ENCODE measurements around the gene OSCAR. TPM values are rescaled to one million over a fixed set of nuclear protein-coding genes. Genes with fewer than 3 reads are reported as not detected.
"Not testable (repeated sequence)": the region's sequence is repeated elsewhere in the genome, so short reads cannot be mapped to it uniquely, and the experiment has no call there.

Gene OSCAR
- total RNA-seq, 1 donor from 2014 or later = 0.79 TPM

DNA sequence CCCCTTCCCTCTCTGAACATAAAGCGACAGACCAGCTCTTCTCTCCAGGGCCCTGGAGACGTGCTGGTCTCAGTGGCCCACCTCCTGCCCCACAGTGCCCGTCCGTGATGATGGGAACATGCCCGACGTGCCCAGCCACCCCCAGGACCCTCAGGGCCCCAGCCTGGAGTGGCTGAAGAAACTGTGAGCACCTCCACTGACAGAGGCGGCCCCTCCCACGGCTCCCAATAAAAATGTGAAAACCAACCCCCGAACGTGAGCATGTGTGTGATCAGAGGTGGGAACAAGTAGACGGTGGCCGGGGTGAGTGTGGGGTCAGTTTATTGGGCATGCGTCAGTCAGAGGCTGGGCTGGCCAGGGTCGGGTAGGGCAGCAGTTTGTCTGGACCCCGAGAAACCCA, 6.1 kb upstream of the OSCAR start:
- H3K36me3 ChIP-seq (ENCODE audit: control insufficient read depth, insufficient read depth, low read length) = peaks cover 18% of the 10 kb centered on the region
- TF ChIP-seq, protein P1, sequence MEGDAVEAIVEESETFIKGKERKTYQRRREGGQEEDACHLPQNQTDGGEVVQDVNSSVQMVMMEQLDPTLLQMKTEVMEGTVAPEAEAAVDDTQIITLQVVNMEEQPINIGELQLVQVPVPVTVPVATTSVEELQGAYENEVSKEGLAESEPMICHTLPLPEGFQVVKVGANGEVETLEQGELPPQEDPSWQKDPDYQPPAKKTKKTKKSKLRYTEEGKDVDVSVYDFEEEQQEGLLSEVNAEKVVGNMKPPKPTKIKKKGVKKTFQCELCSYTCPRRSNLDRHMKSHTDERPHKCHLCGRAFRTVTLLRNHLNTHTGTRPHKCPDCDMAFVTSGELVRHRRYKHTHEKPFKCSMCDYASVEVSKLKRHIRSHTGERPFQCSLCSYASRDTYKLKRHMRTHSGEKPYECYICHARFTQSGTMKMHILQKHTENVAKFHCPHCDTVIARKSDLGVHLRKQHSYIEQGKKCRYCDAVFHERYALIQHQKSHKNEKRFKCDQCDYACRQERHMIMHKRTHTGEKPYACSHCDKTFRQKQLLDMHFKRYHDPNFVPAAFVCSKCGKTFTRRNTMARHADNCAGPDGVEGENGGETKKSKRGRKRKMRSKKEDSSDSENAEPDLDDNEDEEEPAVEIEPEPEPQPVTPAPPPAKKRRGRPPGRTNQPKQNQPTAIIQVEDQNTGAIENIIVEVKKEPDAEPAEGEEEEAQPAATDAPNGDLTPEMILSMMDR (IDR thresholded peaks at IDR 0.05; ENCODE audit: insufficient read depth, low read length, severe bottlenecking) = no peak
- no peaks in the 10 kb centered on the region for H3K27me3 ChIP-seq (ENCODE audit: control insufficient read depth, insufficient read depth, low read length)
- no peak for FAIRE-seq
- no peak overlapping the region for H3K4me3 ChIP-seq (ENCODE audit: low read depth, low read length)
- no peak for DNase-seq (ENCODE audit: low read depth)

- DNase-seq (ENCODE audit: low read depth) = no peak
- TF ChIP-seq, protein P1 (IDR thresholded peaks at IDR 0.05; ENCODE audit: insufficient read depth, low read length, severe bottlenecking) = no peak
- Histone ChIP-seq H3K36me3 (ENCODE audit: control insufficient read depth, insufficient read depth, low read length) (peaks cover 17% of the 10 kb centered on the region), H3K4me3 (ENCODE audit: low read depth, low read length) (no peak overlapping the region), H3K27me3 (ENCODE audit: control insufficient read depth, insufficient read depth, low read length) (no peaks in the 10 kb centered on the region)
- no peak for FAIRE-seq
These were observed 5.2 kb upstream of the OSCAR start for GRCh38 chr19:54105796-54106195.

DNA sequence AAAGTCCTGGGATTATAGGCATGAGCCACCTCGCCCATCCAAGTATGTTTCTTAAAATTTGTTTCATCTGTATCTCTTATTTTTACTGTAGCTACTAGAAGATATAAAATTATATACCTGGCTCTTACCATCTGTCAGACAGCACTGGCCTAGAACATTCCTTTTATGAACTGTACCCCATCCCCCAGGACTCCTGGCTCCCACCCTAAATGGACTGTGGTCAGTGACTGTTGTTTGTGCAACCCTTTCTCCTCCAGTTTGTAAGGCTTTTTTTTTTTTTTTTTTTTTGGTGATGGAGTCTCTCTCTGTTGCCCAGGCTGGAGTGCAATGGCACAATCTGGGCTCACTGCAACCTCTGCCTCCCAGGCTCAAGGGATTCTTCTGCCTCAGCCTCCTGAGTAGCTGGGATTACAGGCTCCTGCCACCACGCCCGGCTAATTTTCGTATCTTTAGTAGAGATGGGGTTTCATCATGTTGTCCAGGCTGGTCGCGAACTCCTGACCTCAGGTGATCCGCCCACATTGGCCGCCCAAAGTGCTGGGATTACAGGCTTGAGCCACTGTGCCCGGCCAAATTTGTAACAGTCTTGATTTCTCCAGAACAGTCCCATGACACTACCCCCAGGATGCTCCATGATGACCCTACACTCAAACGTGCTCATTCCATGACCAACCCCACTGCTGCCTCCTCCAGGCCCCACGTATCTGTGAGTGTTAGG, 4.6 kb upstream of the OSCAR start:
- Histone ChIP-seq H3K4me3 (ENCODE audit: low read depth, low read length) (no peak overlapping the region), H3K36me3 (ENCODE audit: control insufficient read depth, insufficient read depth, low read length) (peaks cover 14% of the 10 kb centered on the region), H3K27me3 (ENCODE audit: control insufficient read depth, insufficient read depth, low read length) (no peaks in the 10 kb centered on the region)
- TF ChIP-seq, protein P1 (IDR thresholded peaks at IDR 0.05; ENCODE audit: insufficient read depth, low read length, severe bottlenecking) = no peak
- DNase-seq (ENCODE audit: low read depth) (no peak), FAIRE-seq (no peak)

DNA sequence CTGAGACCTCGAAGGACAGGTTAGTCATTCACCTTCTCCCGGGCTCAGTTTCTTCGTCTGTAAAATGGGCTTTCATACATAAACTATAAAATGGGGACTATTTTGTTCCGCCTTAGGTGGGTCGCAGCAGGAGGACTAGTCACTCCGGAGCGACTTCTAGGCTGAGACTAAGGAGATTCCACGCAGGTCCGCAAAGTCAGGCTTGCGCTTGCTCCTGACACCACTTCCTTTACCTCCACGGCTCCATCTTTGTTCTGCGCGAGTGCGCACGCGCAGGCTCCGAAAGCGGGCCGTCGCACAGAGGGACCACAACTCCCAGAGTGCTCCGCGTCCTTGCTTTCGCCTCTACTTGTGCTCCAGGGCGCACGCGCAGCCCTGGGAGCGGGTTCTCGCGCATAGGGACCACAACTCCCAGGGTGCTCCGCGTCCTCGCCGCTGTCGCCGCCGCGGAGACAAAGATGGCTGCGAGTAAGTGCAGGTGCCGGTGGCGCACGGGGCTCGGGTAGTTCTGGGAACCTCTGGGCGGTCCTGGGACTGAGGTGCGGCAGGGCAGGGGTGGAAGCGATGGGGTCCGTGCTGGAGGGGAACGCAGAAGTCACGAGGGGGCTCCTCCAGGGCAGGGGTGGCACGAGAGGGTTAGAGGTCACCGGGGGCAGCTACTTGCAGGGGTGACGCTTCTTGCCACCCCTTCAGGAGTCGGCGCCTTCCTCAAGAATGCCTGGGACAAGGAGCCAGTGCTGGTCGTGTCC, 2.0 kb upstream of the OSCAR start, which contains the start of gene NDUFA3:
TSS of gene NDUFA3 (plus strand) at position 435 of the 749 bp plus-strand sequence. CDS start at position 459, 24 bp downstream.
- H3K27me3 ChIP-seq (ENCODE audit: control insufficient read depth, insufficient read depth, low read length) = no peaks in the 10 kb centered on the region
- H3K4me3 ChIP-seq (ENCODE audit: low read depth, low read length) = peak within 1 kb of the TSS; percentile 99
- DNase-seq (ENCODE audit: low read depth) (peak; percentile 93), FAIRE-seq (peak; percentile 91)
- TF ChIP-seq, protein P1 (IDR thresholded peaks at IDR 0.05; ENCODE audit: insufficient read depth, low read length, severe bottlenecking) = no peak
- H3K36me3 ChIP-seq (ENCODE audit: control insufficient read depth, insufficient read depth, low read length) = peaks cover 4% of the 10 kb centered on the region

- not testable (repeated sequence) for FAIRE-seq; H3K4me3 ChIP-seq (ENCODE audit: low read depth, low read length); H3K36me3 ChIP-seq (ENCODE audit: control insufficient read depth, insufficient read depth, low read length); DNase-seq (ENCODE audit: low read depth); H3K27me3 ChIP-seq (ENCODE audit: control insufficient read depth, insufficient read depth, low read length)
These were observed 724 bp downstream of the OSCAR start for GRCh38 chr19:54099903-54100255.

DNA sequence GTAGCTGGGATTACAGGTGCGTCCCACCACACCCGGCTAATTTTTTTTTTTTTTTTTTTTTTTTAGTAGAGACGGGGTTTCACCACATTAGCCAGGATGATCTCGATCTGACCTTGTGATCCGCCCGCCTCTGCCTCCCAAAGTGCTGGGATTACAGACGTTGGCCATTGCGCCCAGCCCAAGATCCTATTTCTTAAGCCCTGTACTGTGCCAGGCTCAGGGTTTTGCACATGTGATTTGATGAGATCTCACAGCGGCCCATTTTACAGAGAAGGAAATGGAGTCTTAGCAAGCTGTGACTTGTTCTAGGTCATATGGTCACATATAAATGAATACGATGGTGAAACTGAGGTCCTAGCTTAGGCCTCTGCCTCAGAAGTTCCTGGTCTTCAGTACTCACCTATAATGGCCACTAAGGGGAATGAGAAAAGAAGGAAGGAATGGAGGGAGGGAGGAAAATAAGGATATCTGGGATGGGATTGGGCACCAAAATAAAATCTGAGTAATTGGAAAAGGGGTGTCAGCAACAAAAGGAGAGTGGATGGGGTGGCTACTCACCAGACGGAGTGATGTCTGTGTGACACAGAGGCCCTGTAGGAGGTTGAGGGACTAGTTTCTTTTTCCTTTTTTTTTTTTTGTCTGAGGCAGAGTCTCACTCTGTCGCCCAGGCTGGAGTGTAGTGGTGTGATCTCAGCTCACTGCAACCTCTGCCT, 1.3 kb downstream of the OSCAR start:
- DNase-seq (ENCODE audit: low read depth) (no peak), FAIRE-seq (no peak)
- TF ChIP-seq, protein P1 (IDR thresholded peaks at IDR 0.05; ENCODE audit: insufficient read depth, low read length, severe bottlenecking) = no peak
- H3K36me3 ChIP-seq (ENCODE audit: control insufficient read depth, insufficient read depth, low read length) = no peaks in the 10 kb centered on the region
- H3K27me3 ChIP-seq (ENCODE audit: control insufficient read depth, insufficient read depth, low read length) = no peaks in the 10 kb centered on the region
- H3K4me3 ChIP-seq (ENCODE audit: low read depth, low read length) = no peak overlapping the region
